GM20000 (cell line): ENCODE measurements around the gene PID1.

Experiments used
- DNase-seq: peaks from one replicate; pipeline ENCODE4 v3.0.0; 2012; ENCODE audit warnings: low spot score
- CTCF ChIP-seq: IDR thresholded peaks from 2 replicates; pipeline ENCODE4 v1.5.1; 2012; ENCODE audit warnings: mild to moderate bottlenecking, control low read depth; ENCODE audit errors: extremely low read depth, missing control alignments

Gene PID1

GRCh38 chr2:229270551-229271410 is at the start of gene PID1:
Gene PID1 (minus strand): TSS chr2:229271287. CDS start chr2:229271043, 244 bp downstream.
- DNase-seq: no peak
- no peak for TF ChIP-seq CTCF

GRCh38 chr2:229319558-229319957 is 48.5 kb upstream of the PID1 start:
- DNase-seq: no peak

DNA sequence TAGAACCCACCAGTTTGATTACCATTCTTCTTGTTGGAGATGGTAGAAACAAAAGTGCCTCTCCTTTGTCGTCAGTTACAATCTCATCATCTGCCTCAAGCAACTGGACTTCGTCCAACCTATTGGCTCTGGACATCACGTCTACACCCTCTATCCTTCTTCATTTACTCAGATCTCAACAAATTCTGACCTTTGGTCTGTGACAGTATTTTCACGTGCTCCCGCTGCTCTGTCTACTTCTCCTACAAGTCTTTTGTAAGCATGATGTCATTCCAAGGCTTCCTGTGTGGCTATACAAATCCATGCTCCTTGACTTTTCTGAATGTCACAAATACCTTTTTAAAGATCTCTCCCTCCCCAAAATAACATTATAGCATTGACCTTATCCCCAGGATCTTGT is 43.0 kb upstream of the PID1 start:
- no peak for DNase-seq
- TF ChIP-seq CTCF: no peak

More at GRCh38 chr2:229319558-229319957, 48.5 kb upstream of the PID1 start:
- TF ChIP-seq CTCF: no peak

- TF ChIP-seq CTCF: no peak
- DNase-seq: no peak
These were observed 42.5 kb upstream of the PID1 start for GRCh38 chr2:229313591-229313990.

GRCh38 chr2:229301237-229301636 is 30.1 kb upstream of the PID1 start:
- no peak for DNase-seq
- no peak for TF ChIP-seq CTCF

GRCh38 chr2:229300790-229301189 is 29.7 kb upstream of the PID1 start:
- DNase-seq: no peak
- no peak for TF ChIP-seq CTCF

- no peak for TF ChIP-seq CTCF
- DNase-seq: no peak
These were observed 29.3 kb upstream of the PID1 start for GRCh38 chr2:229300371-229300770.
